22Rv1 (cell line): ENCODE data around the gene TBX2.

Source experiments
- CTCF ChIP-seq: fragments of 450-650 bp; IDR thresholded peaks from 2 replicates; pipeline ENCODE4 v1.5.1; 2017; ENCODE audit warnings: mild to moderate bottlenecking
- ZFX ChIP-seq: fragments of 450-650 bp; IDR thresholded peaks from 2 replicates; pipeline ENCODE4 v1.6.1; 2017; ENCODE audit warnings: antibody characterized with exemption, borderline replicate concordance

- TF ChIP-seq CTCF (no peak), ZFX (no peak)
Observed at GRCh38 chr17:61449707-61450640, 50.3 kb downstream of the TBX2 start.
